Measurements from ENCODE around the gene CHGA. TPM values are rescaled to one million over a fixed set of nuclear protein-coding genes. Genes with fewer than 3 reads are reported as not detected.
A peak's percentile ranks its signal among the peaks of the same experiment; 100 is the strongest.

Gene CHGA
- total RNA-seq, 1 experiment from 2014 or later = not detected

GRCh38 chr14:92943855-92944570 lies 21.1 kb downstream of the CHGA start:
- no peak for DNase-seq (ENCODE audit: low read depth)

- no peak for DNase-seq (ENCODE audit: low read depth)
These were observed 22.0 kb downstream of the CHGA start for GRCh38 chr14:92944976-92945375.

- DNase-seq (ENCODE audit: low read depth) = no peak
These were observed 22.6 kb downstream of the CHGA start for GRCh38 chr14:92945544-92945943.

DNA sequence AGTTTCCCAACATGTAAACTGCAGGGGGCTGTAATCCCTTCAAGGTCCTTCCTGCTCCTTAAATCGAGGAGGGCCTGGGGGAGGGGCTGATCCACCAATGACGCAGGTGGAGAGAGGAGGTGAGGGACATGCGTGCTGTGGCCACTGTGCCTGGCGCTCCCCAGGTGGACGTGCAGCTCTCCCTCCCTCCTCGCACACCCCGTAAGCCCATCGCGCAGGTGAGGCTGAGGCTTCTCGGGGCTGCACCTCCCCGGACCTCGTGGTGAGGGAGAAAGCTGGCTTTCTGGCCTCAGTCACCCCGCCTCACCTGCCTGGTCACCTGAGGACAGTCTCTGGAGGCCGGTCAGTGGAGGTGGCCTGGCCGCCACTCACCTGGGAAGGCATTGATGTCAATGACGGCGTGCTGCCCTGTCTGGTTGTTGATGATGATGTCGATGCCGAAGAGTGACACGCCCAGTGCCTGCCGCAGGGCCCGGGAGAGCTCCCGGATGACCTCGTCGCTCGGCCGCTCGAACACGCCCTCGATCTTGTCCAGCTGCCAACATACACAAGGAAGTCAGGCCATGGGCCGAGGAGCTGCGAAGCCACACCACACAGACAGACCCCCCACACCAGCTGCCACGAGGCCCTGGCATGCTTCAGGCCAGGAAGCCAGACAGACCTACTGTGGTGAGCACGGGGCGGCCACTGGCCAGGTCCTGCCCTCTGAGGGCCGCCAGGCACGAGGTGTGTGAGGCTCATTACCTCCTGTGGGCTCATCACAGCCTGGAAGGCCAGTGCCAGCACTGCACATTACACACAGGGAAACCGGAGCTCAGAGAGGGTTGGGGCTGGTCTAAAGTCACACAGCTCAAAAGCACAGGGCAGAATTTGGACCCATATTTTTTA lies 23.3 kb downstream of the CHGA start:
- DNase-seq (ENCODE audit: low read depth) = peak; percentile 58

DNA sequence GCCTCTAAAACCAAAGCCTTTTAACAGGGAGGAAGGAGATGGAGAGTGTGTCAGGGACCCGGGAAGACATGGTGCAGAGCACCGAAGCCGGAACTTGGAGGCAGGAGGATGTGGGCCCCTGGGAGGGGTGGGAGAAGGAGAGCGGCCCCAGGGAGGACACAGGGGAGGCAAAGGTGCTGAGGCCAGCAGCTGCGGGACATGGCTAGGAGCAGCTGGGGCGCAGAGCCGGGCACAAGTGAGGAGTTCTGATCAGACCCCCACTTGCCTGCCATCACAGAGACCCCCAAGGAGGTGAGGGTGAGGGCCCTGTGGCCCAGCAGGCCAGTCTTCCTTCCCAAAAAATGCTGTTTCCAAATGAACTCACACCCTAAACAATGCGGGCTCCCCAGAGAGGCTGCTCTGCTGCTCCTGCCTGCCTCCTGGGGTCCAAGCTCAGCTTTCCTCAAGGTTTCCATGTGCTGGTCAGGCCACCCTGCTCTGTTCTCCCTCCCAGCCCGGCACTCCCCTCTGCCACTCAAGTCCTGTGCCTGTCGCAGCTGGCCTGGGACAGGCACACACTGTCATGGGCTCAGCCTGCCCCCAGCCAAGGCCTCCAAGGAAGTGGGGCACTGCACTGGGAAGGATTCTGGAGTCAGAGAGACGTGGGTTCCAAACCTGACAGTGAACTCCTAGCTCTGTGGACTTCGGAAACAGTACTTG lies 24.0 kb downstream of the CHGA start:
- DNase-seq (ENCODE audit: low read depth) = no peak

- no peak for DNase-seq (ENCODE audit: low read depth)
These were observed 25.7 kb downstream of the CHGA start for GRCh38 chr14:92948647-92949046.

DNA sequence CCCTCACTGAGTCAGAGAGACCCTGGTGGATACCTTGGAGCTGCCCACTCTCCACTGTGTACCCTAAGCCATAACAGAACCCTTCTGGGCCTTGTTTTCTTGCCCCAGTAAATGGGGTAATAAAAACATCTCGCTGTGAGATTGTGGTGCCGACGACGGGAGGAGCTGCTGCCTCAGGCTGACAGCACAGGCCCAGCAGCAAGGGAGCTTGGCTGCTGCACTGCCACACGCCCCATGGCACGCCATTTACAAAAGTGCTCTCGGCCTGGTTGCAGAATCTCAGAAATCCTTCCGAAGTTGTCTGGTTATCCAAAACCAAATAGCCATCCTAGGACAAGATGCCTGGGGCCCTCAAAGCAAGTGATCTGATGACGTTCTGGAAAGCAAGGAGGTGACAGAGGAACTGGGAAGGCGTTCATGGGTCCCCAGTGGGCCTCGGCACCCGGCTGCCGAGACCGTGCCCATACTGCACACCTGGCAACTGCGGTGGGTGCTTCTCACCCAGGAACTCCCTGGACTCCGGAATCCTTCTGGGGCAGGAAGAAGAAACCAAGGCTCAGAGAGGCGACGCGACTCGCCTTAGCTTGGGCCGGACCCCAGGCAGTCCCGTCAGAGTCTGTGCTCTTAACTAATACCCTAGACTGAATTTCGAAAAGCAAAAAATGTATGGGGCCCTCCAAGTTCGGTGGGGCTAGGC lies 26.7 kb downstream of the CHGA start:
- DNase-seq (ENCODE audit: low read depth) = no peak

GRCh38 chr14:92950193-92950540 lies 27.2 kb downstream of the CHGA start:
- DNase-seq (ENCODE audit: low read depth) = no peak

DNA sequence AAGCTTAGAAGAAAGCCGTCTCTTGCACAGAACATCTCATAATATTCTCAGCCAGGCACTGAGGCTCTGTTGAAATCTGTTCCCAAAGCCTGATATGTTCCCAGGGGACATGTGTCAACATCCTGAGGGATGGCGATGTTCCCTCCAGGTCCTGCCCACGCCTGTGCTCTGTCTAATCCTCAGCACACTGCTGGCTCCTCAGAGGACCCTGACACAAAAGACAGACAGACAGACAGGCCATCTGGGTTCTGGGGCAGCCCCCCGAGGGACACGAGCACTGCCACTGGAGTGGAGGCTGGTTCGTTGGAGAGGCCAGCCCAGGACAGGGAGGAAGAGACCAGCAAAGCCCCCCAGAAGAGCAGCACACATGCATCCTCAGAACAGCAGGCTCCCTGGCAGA lies 27.8 kb downstream of the CHGA start:
- peak; percentile 7 for DNase-seq (ENCODE audit: low read depth)

- no peak for DNase-seq (ENCODE audit: low read depth)
These were observed 28.3 kb downstream of the CHGA start for GRCh38 chr14:92951261-92951660.

GRCh38 chr14:92951912-92952471 lies 29.0 kb downstream of the CHGA start:
- DNase-seq (ENCODE audit: low read depth) = peak; percentile 44

GRCh38 chr14:92952481-92953298 lies 29.7 kb downstream of the CHGA start:
- no peak for DNase-seq (ENCODE audit: low read depth)

GRCh38 chr14:92953526-92953925 lies 30.6 kb downstream of the CHGA start:
- no peak for DNase-seq (ENCODE audit: low read depth)

DNA sequence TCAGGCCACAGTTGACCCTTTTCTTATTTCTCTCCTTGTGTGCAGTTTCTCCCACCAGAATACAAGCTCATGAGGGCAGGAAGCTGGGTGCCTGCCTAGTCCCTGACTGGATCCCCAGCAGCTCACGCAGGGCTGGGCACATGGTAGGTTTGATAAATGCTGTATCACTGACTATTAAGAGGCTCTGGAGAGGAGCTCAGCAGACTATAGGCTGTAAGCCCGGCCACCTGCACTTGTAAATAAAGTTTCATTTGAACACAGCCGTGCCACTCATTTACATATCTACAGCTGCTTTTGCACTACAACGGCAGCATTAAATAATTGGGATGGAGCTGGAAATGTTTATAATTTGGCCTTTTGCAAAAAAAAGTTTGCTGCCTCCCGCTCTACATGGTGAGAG lies 32.0 kb downstream of the CHGA start:
- DNase-seq (ENCODE audit: low read depth) = no peak

- DNase-seq (ENCODE audit: low read depth) = no peak
These were observed 32.4 kb downstream of the CHGA start for GRCh38 chr14:92955381-92955780.

DNA sequence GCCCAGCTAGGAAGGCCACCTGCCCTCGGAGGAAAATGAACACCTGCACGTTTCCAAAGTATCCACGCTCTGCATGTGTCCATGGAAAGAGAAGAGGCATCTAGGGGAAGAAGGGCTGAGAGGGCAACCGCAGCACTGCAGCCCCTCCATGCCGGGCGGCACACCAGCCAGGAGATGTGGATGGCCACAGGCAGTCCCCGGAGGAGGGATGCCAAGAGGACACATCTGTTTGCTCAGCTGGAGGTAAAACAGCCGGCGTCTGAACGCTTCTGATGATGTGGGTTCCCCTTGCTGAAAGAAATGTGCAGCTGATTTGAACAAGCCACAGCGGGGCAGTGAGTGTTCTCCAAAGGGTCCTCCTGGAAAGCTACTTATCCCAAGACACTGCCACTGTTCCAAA lies 34.0 kb downstream of the CHGA start:
- DNase-seq (ENCODE audit: low read depth) = no peak

- DNase-seq (ENCODE audit: low read depth) = no peak
These were observed 35.6 kb downstream of the CHGA start for GRCh38 chr14:92958373-92959188.

DNA sequence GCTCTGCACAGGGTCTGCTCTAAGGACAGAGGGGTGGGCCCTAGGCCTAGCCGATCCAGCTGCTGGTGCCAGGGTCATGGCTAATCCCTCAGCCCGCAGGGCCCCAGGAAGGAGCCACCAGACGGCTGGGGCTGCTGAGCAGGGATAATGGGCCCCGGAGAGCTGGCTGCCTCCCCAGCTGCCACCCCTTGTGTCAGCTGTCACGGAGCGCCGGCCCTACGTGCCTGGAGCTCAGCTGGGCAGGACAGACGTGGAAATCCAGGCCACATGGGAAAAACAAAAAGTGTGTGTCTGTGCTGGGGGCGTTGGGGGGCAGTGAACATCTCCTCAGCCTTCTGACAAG lies 36.2 kb downstream of the CHGA start:
- peak; percentile 12 for DNase-seq (ENCODE audit: low read depth)

DNA sequence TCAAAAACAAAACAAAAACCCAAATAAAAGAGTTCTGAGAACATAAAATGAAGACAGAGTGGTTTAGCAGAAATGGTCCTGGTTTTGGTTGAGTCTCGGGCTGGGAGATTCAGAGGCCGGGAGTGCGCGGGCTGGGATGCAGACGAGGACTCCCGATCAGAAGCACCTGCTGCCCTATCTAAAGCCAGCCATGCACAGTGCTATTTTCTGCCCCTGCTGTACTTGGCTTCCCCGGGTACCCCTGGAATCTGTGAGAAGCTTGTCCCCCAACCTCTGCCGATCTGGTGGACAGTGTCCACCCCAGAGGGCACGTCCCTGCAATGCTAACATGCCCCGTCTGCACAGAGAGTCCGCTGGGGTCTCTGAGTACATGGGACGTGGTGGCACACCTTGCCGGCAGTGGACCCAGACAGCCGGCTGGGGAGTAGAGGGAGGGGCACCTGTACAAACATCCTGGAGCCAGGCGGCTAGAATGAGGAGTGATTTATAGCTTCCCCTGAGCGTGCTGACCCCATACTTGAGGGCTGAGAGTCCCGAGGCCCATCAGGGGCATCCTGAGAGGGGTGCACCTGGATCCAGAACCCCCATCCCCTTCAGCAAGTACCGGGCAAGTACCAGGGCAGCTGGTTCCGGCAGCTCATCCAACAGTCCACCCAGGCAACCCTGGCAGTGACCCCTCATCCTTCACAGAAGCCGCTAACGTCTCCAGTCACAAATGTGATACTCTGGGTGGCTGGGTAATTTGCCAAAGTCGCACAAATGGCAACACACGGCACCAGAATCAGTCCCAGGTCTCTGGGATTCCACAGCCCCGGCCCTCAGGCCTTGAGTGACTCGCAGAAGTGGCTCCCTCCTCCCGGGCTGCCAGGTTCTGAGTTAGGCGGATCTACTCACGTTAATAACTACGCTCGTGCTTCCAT lies 37.1 kb downstream of the CHGA start:
- DNase-seq (ENCODE audit: low read depth) = no peak
